Osteocyte (in vitro differentiated cells): ENCODE data around the gene CAMK2D. TPM values are rescaled to one million over a fixed set of nuclear protein-coding genes. Genes with fewer than 3 reads are reported as not detected.

ENCODE experiments used
- DNase-seq: peaks from one replicate; pipeline ENCODE4 v3.0.0; 2021; ENCODE audit warnings: mixed read lengths; ENCODE audit not compliant: unreplicated experiment; ENCODE audit errors: extremely low spot score
- H3K27ac Mint-ChIP-seq: one replicate; pipeline ENCODE4 v1.8.0; 2021; ENCODE audit warnings: mild to moderate bottlenecking, mixed read lengths; ENCODE audit not compliant: unreplicated experiment
- H3K27me3 Mint-ChIP-seq: one replicate; pipeline ENCODE4 v1.8.0; 2021; ENCODE audit warnings: mixed read lengths; ENCODE audit not compliant: unreplicated experiment
- H3K36me3 Mint-ChIP-seq: one replicate; pipeline ENCODE4 v1.8.0; 2021; ENCODE audit warnings: mixed read lengths; ENCODE audit not compliant: unreplicated experiment
- H3K4me1 Mint-ChIP-seq: one replicate; pipeline ENCODE4 v1.8.0; 2021; ENCODE audit warnings: mixed read lengths; ENCODE audit not compliant: unreplicated experiment
- H3K4me3 Mint-ChIP-seq: one replicate; pipeline ENCODE4 v1.8.0; 2021; ENCODE audit warnings: mild to moderate bottlenecking, moderate library complexity, mixed read lengths; ENCODE audit not compliant: unreplicated experiment
- H3K9me3 Mint-ChIP-seq: one replicate; pipeline ENCODE4 v1.8.0; 2021; ENCODE audit warnings: mixed read lengths; ENCODE audit not compliant: unreplicated experiment
- CTCF ChIP-seq: fragments of 200-600 bp; sonication (generic); IDR thresholded peaks from 2 replicates; pipeline ENCODE4 v1.5.0; 2021; ENCODE audit warnings: antibody characterized with exemption, mild to moderate bottlenecking, moderate library complexity
- total RNA-seq: library from RNA; stranded (reverse); gene quantifications from 2 replicates; pipeline ENCODE4 v1.2.1, GENCODE V29; 2021

CAMK2D gene
- total RNA-seq, 1 donor from 2014 or later: 84.3 TPM

- Mint-ChIP-seq H3K27me3 (no peaks in the 10 kb centered on the region), H3K36me3 (peaks cover 10% of the 10 kb centered on the region), H3K9me3 (no peaks in the 10 kb centered on the region), H3K4me3 (no peak overlapping the region), H3K4me1 (peaks cover 37% of the 10 kb centered on the region), H3K27ac (peak overlapping the region; percentile 79)
- no peak for TF ChIP-seq CTCF
- no peak for DNase-seq
Observed at GRCh38 chr4:113561758-113562157, 199.8 kb downstream of the CAMK2D start.

DNA sequence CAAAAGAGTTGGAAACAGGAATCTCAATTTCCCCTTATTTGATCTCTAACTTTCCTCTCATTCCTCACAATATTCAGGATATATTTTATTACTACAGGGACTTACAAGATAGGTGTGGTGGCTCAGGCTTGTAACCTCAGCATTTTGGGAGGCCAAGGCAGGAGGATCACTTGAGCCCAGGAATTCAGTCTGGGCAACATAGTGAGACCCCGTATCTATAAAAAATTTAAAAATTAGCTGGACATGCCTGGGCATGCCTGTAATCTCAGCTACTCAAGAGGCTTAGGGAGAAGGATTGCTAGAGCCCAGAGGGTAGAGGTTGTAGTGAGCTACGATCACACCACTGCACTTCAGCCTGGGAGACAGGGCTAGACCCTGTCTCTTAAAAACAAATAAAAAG lies 200.4 kb downstream of the CAMK2D start:
- H3K4me3 Mint-ChIP-seq: no peak overlapping the region
- no peaks in the 10 kb centered on the region for H3K9me3 Mint-ChIP-seq
- no peak for TF ChIP-seq CTCF
- no peaks in the 10 kb centered on the region for H3K27me3 Mint-ChIP-seq
- H3K27ac Mint-ChIP-seq: peak overlapping the region; percentile 79
- no peak for DNase-seq
- H3K36me3 Mint-ChIP-seq: peaks cover 10% of the 10 kb centered on the region
- peaks cover 31% of the 10 kb centered on the region for H3K4me1 Mint-ChIP-seq

DNA sequence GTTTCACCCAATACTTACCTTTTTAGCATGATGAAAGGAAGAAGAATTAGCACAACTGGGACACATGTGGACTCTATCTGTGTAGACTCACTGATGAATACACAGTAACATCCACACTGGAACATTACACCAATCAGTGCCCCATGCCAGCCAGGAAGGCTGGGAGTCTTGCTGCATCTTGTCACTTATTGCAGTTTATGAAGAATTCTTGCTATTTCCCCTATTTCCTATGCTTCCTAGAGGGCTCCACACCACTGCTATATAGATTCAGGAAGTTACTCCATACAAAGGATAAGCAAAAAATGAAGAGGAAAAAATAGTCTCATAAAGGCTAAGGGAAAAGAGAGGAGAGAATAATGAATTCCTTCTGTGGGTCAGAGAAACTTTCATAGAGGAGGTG lies 201.0 kb downstream of the CAMK2D start:
- H3K9me3 Mint-ChIP-seq: no peaks in the 10 kb centered on the region
- peak; percentile 23 for TF ChIP-seq CTCF
- H3K4me1 Mint-ChIP-seq: peaks cover 27% of the 10 kb centered on the region
- no peak for DNase-seq
- peaks cover 10% of the 10 kb centered on the region for H3K36me3 Mint-ChIP-seq
- no peaks in the 10 kb centered on the region for H3K27me3 Mint-ChIP-seq
- peak overlapping the region; percentile 79 for H3K27ac Mint-ChIP-seq
- H3K4me3 Mint-ChIP-seq: no peak overlapping the region

DNA sequence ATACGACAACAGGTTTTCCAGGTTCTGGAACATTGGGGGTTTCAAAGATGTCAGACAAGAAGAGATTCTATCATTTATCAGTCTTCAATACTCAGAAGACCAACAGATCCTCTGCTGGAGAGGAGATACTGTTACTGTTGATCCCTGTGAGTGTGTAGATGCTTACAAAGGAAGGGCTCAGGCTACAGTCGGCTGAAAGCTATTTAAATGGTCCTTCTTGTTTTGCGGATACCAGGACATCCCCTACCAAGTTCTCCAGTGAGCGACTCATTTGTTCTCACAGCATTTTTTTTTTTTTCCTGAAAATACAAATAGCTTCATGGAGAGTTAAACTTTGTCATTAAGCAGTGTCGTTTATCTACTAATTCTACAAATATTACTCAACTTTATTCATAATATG lies 201.6 kb downstream of the CAMK2D start:
- DNase-seq: no peak
- Mint-ChIP-seq H3K9me3 (no peaks in the 10 kb centered on the region), H3K27me3 (no peaks in the 10 kb centered on the region), H3K4me1 (peaks cover 22% of the 10 kb centered on the region), H3K27ac (no peak overlapping the region), H3K36me3 (peaks cover 8% of the 10 kb centered on the region), H3K4me3 (no peak overlapping the region)
- TF ChIP-seq CTCF: no peak

GRCh38 chr4:113556382-113557134 lies 205.0 kb downstream of the CAMK2D start:
- peaks cover 4% of the 10 kb centered on the region for H3K36me3 Mint-ChIP-seq
- no peaks in the 10 kb centered on the region for H3K27me3 Mint-ChIP-seq
- no peak for DNase-seq
- no peak for TF ChIP-seq CTCF
- no peak overlapping the region for H3K4me3 Mint-ChIP-seq
- H3K9me3 Mint-ChIP-seq: no peaks in the 10 kb centered on the region
- peaks cover 16% of the 10 kb centered on the region for H3K4me1 Mint-ChIP-seq
- no peak overlapping the region for H3K27ac Mint-ChIP-seq
